WI38 (cell line): ENCODE data around the gene PPP1R12C.

Experiments
- H3K4me3 ChIP-seq: 2 replicates; pipeline ENCODE4 v1.5.1; 2011; ENCODE audit warnings: low read depth, mild to moderate bottlenecking, control low read depth, low read length
- CTCF ChIP-seq: IDR thresholded peaks from 2 replicates; pipeline ENCODE4 v1.5.1; 2012; ENCODE audit warnings: low read depth, mild to moderate bottlenecking, control low read depth, low read length

PPP1R12C gene

GRCh38 chr19:55080121-55080967 lies 37.1 kb downstream of the PPP1R12C start:
- no peak for TF ChIP-seq CTCF
- peak overlapping the region; percentile 55 for H3K4me3 ChIP-seq

- no peak for TF ChIP-seq CTCF
- H3K4me3 ChIP-seq: no peak overlapping the region
These were observed 37.9 kb downstream of the PPP1R12C start for GRCh38 chr19:55079400-55080038.

GRCh38 chr19:55078996-55079395 lies 38.4 kb downstream of the PPP1R12C start:
- TF ChIP-seq CTCF: no peak
- H3K4me3 ChIP-seq: no peak overlapping the region

- no peak for TF ChIP-seq CTCF
- H3K4me3 ChIP-seq: no peak overlapping the region
These were observed 40.3 kb downstream of the PPP1R12C start for GRCh38 chr19:55077106-55077505.

GRCh38 chr19:55076321-55076720 lies 41.1 kb downstream of the PPP1R12C start:
- H3K4me3 ChIP-seq: no peak overlapping the region
- TF ChIP-seq CTCF: no peak

- no peak within 1 kb of the TSS for H3K4me3 ChIP-seq
- TF ChIP-seq CTCF: no peak
These were observed 42.0 kb downstream of the PPP1R12C start, which contains the start of gene EPS8L1 for GRCh38 chr19:55075371-55075998. EPS8L1 (plus strand) TSS chr19:55075869; CDS start chr19:55076445, 576 bp downstream.

- TF ChIP-seq CTCF: no peak
- H3K4me3 ChIP-seq: no peak overlapping the region
These were observed 45.5 kb downstream of the PPP1R12C start for GRCh38 chr19:55071913-55072312.
